GM18511 (cell line): ENCODE measurements around the gene SEL1L3.

Experiments used
- ATAC-seq: cut with Tn5 transposase; IDR thresholded peaks from one replicate; pipeline ENCODE4 v1.9.1; 2021; ENCODE audit warnings: mild to moderate bottlenecking, moderate library complexity; ENCODE audit not compliant: unreplicated experiment

Gene SEL1L3

DNA sequence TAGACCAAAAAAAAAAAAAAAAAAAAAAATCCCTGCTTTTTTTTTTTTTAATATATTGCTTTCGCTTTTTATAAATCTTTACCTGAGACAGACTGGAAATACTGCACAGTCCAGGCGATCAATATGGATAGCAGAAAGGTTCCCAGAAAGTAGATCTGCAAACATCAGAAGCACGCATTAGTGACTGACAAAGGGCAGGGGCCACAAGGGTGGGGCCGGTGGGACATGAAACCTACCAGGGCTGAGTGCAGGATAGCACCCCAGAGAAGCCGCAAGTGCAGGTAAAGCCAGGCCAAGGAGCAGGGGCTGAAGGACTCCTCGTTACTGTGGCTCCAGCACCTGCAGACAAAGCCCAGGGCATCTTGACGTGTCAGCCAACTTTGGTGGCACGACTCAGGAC, 105.3 kb downstream of the SEL1L3 start:
- no peak for ATAC-seq

- ATAC-seq, result no peak
Observed at GRCh38 chr4:25756503-25756902, 106.3 kb downstream of the SEL1L3 start.

DNA sequence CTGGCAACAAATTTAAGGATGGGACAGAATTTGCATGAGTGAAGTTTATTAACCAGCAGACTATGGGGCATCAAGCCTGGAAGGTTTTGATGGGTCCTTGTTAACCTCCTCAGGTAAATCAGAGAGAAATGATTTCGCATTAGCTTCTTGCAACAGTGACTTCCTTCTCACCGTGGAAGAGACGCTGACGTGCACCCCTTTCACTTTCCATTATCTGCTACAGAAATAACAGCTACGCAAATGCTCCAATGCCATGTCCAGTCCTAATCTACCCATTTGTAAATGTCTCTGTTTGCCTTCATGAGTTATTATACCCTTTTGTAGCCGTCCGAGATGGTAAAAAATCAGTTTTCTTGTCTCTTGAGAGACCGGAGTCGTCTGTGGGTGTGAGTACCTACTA, 106.9 kb downstream of the SEL1L3 start:
- ATAC-seq, result no peak

DNA sequence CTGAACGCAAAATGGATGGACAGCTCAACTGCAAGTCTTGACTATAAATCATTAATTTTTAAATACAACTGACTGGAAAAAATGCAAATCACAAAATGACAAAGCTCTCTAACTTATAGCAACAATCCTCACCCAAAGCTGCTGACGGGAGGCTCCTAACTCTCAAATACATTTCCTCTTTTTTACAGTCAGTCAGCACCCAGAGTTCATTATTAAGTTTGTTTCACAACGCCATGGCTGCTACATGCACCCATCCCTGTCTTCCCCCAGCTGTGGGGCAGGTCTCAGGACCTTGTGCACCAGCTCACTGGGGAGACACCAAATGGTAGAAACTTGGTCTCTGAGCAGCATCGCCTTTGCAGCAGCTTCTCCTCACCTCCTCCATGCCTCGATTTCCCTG, 109.5 kb downstream of the SEL1L3 start:
- no peak for ATAC-seq

GRCh38 chr4:25750874-25751273, 111.9 kb downstream of the SEL1L3 start:
- no peak for ATAC-seq

- no peak for ATAC-seq
Observed at GRCh38 chr4:25749150-25749794, 113.5 kb downstream of the SEL1L3 start.

DNA sequence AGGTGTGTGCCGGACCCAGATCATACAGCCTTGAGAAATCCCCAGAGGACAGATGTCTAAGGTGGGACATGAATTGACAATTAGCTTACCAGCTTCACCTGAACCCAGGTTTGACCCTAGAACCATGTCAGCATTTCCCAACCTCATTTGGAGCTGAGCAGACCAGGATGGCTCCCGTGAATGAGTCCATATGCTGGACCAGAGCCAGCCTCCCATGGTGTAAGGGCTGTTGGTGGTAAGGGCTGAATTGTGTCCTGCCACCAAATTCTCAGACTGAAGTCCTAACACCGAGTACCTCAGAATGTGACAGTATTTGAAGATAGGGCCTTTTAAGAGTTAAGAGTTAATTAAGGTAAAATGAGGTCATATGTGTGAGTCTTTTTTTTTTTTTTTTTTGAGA, 118.8 kb downstream of the SEL1L3 start:
- ATAC-seq, result no peak

DNA sequence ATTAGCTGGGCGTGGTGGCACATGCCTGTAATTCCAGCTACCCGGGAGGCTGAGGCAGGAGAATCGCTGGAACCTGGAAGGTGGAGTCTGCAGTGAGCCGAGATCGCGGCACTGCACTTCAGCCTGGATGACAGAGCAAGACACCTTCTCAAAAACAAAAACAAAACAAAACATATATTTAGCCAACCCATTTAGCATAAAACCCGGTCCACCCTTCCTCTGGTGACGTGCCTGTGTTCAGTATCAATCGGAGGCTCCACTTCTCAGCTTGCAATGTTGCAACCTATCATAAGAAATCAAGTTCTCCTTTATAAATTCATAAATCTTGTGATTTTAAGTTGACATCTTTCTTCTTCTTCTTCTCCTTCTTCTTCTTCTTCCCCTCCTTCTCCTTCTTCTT, 133.2 kb downstream of the SEL1L3 start:
- ATAC-seq, result no peak

DNA sequence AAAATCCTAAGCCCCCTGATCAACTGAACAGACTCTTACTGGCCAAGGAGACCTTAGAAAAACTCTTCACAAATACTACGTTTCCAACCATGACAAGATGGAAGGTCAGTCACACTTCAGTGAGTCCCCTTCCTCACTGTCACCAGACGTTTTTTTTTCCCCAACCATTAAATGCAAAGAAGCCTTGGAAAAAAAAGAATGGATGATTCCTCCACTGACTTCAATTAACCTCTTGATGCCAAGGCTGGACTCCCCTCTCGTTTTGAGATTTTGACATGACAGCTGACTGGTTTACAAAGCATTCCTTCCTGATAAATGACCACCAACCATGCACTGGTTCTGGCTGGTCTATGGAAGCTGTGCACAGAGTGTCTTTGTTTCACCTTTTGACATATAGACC, 133.9 kb downstream of the SEL1L3 start:
- no peak for ATAC-seq

DNA sequence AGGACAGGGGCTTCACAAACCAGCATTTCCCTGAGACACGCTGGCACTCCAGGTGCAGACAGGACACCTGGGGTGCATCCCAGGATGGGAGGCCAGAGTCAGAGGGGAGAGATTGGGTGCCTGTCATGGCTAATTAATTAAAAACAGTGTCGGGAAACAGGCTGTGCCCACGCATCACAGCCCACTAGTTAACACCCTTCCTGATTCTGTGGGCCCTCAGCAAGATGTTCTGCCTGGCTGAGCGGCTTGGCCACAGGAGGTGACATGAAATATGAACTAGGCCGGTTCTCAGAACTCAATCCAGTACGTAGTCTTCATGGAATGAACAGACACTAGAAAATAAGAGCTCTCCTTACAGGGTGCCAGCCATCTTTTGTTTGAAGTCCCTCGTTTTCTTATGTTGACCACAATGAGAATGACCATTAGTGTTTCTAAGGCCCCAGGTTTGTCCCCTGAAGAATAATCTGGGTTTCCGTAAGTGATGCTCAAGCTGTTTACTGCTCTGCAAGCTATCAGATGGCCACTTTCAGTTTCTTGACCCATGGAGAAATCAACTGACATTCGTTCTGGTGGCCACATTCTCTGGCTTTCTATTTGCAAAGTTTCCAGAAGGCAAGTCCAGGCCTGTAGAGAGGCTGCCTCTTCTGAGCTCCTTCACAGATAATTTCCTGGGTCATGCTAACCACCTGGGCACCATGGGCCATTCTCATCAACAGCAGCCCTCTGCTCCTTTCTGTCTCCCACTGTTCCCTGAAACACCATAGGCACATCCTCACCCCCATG, 134.9 kb downstream of the SEL1L3 start:
- peak; percentile 62 for ATAC-seq

GRCh38 chr4:25725870-25726269, 136.9 kb downstream of the SEL1L3 start:
- no peak for ATAC-seq

- ATAC-seq, result no peak
Observed at GRCh38 chr4:25723409-25723808, 139.4 kb downstream of the SEL1L3 start.

GRCh38 chr4:25722964-25723363, 139.8 kb downstream of the SEL1L3 start:
- ATAC-seq, result no peak

DNA sequence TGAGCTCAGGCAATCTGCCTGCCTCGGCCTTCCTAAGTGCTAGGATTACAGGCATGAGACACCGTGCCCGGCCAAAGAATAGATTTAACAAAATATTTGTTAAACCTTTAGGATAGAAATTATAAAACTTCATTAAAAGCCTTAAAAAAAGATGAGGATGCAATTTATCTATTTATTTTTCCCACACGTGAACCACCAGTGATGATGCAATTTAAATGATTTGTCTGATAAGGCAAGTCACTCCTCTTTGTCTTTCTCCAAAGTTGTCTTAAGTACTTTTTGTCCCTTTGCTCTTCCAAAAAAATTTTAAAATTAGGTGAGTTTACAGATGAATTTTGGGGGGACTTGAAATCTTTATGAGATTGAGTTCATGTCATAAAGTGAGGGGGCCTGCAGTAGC, 149.0 kb downstream of the SEL1L3 start:
- no peak for ATAC-seq

DNA sequence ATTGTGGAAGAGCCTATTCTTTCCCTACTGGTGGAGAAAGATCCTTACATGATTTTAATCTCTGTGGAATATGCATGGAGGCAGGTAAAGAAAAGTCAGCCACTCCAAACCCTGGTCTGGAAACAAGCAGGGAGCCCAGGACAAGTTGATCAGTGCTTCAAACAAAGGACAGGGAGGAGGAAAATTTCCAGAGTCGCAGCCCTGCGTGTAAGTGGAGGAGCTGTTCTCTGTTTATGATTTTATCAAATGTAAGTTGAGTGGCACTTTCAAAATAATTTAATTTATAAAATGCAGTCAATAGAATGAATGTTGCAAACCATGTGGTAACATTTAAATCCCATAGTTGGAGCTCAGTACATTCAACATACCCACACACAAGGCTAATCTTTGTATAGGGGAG, 150.2 kb downstream of the SEL1L3 start:
- ATAC-seq, result no peak

DNA sequence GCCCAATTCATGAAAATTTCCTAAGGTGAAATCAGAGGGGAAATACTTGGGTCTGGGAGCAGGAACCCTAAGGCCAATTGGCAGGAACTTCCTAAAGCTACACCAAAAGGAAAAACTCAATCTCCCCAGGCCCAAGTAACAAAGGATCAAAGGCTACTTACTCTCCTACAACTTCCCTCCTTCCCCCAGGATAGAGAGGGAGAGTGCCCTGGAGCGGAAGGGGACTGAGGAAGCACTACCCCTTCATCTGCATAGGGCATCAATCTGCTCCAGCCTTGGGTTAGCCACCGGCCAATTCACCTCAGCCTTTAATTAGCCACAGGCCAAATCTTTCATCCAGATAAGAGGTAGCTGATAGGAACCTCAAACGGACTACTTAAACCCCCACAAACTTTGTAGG, 152.2 kb downstream of the SEL1L3 start:
- no peak for ATAC-seq

- ATAC-seq, result no peak
Observed at GRCh38 chr4:25704516-25704915, 158.3 kb downstream of the SEL1L3 start.

DNA sequence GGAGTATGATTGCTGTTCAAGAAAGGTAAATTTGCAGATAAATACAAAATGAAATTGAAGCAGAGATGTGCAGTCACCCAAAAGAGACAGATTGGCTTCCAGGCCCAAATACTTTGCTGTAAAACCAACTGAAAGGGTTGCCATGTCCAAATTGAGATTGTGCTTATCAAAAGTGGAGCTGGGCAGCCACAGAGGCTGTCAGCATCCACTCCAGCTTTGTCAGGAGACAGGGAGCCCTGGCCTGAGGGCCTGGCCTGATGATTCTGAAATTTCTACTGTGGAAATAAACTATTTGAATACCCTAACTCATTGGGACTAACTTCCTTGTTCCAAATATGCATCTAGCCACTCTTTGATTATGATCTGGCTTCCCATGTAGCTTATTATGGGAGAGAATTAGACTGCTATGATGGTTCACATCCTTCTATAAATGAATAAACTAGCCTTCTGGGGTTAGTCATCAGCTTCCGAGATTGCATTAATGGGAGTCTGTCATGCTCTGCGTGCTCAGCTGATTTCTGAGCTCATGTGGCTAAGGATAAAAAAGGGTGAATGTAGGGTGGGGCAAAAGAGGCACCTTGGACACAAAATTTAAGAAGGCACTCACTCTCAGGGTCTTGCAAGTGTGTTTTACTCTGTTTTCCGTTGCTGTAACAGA, 158.9 kb downstream of the SEL1L3 start:
- no peak for ATAC-seq

GRCh38 chr4:25702848-25703247, 159.9 kb downstream of the SEL1L3 start:
- ATAC-seq, result no peak

GRCh38 chr4:25700661-25701060, 162.1 kb downstream of the SEL1L3 start:
- ATAC-seq, result no peak

GRCh38 chr4:25697516-25697915, 165.3 kb downstream of the SEL1L3 start:
- no peak for ATAC-seq
